ENCODE results near the gene MRM3. TPM values are rescaled to one million over a fixed set of nuclear protein-coding genes. Genes with fewer than 3 reads are reported as not detected.
"Not testable (repeated sequence)": the region's sequence is repeated elsewhere in the genome, so short reads cannot be mapped to it uniquely, and the experiment has no call there.

The MRM3 gene
- total RNA-seq, 1 experiment from 2014 or later = 21.8 TPM

GRCh38 chr17:829614-830013 is 47.5 kb downstream of the MRM3 start:
- not testable (repeated sequence) for DNase-seq, H3K27me3 ChIP-seq, H3K4me3 ChIP-seq, H3K9me3 ChIP-seq
- peaks cover 11% of the 10 kb centered on the region for H3K36me3 ChIP-seq

- Histone ChIP-seq H3K27me3 (no peaks in the 10 kb centered on the region), H3K36me3 (peaks cover 14% of the 10 kb centered on the region), H3K9me3 (no peaks in the 10 kb centered on the region), H3K4me3 (no peak overlapping the region)
- no peak for DNase-seq
Measured at GRCh38 chr17:830381-830780, 48.2 kb downstream of the MRM3 start.

GRCh38 chr17:830950-831349 is 48.8 kb downstream of the MRM3 start:
- no peaks in the 10 kb centered on the region for H3K9me3 ChIP-seq
- no peak overlapping the region for H3K4me3 ChIP-seq
- peaks cover 14% of the 10 kb centered on the region for H3K36me3 ChIP-seq
- DNase-seq = no peak
- H3K27me3 ChIP-seq = no peaks in the 10 kb centered on the region

- no peak for DNase-seq
- Histone ChIP-seq H3K9me3 (no peaks in the 10 kb centered on the region), H3K27me3 (no peaks in the 10 kb centered on the region), H3K36me3 (peaks cover 17% of the 10 kb centered on the region), H3K4me3 (no peak overlapping the region)
Measured at GRCh38 chr17:834136-834535, 52.0 kb downstream of the MRM3 start.

GRCh38 chr17:835263-835662 is 53.1 kb downstream of the MRM3 start:
- Histone ChIP-seq H3K27me3 (no peaks in the 10 kb centered on the region), H3K36me3 (peaks cover 12% of the 10 kb centered on the region), H3K9me3 (no peaks in the 10 kb centered on the region), H3K4me3 (no peak overlapping the region)
- peak; percentile 87 for DNase-seq

GRCh38 chr17:835721-836120 is 53.6 kb downstream of the MRM3 start:
- not testable (repeated sequence) for DNase-seq, H3K9me3 ChIP-seq, H3K4me3 ChIP-seq, H3K27me3 ChIP-seq
- peaks cover 11% of the 10 kb centered on the region for H3K36me3 ChIP-seq

GRCh38 chr17:836151-836550 is 54.0 kb downstream of the MRM3 start:
- peaks cover 11% of the 10 kb centered on the region for H3K36me3 ChIP-seq
- DNase-seq = peak; percentile 82
- H3K4me3 ChIP-seq = no peak overlapping the region
- no peaks in the 10 kb centered on the region for H3K9me3 ChIP-seq
- no peaks in the 10 kb centered on the region for H3K27me3 ChIP-seq

GRCh38 chr17:838486-838885 is 56.3 kb downstream of the MRM3 start:
- H3K4me3 ChIP-seq = no peak overlapping the region
- no peak for DNase-seq
- H3K36me3 ChIP-seq = peaks cover 6% of the 10 kb centered on the region
- no peaks in the 10 kb centered on the region for H3K9me3 ChIP-seq
- no peaks in the 10 kb centered on the region for H3K27me3 ChIP-seq

- Histone ChIP-seq H3K36me3 (peaks cover 3% of the 10 kb centered on the region), H3K4me3 (no peak overlapping the region), H3K27me3 (no peaks in the 10 kb centered on the region), H3K9me3 (no peaks in the 10 kb centered on the region)
- no peak for DNase-seq
Measured at GRCh38 chr17:841313-841712, 59.2 kb downstream of the MRM3 start.

Other genes with a start within 250 kb of the MRM3 start
- 5.1 and 6.9 TPM in 2 replicates for gene VPS53, start 67.5 kb upstream of the MRM3 start, total RNA-seq (2014; rRNA removed; shearing (Covaris generic); ENCODE audit: low replicate concordance)
- 5.7 and 6.7 TPM in 2 replicates for gene TLCD3A, start 49.8 kb upstream of the MRM3 start, total RNA-seq (2014; rRNA removed; shearing (Covaris generic); ENCODE audit: low replicate concordance)
- gene GEMIN4, start 30.1 kb upstream of the MRM3 start, total RNA-seq (2014; rRNA removed; shearing (Covaris generic); ENCODE audit: low replicate concordance) = 14.1 and 21.3 TPM in 2 replicates
- 25.9 and 27.7 TPM in 2 replicates for gene GLOD4, start 73 bp upstream of the MRM3 start, total RNA-seq (2014; rRNA removed; shearing (Covaris generic); ENCODE audit: low replicate concordance)
- 95.7 and 100 TPM in 2 replicates for gene NXN, start 197.4 kb downstream of the MRM3 start, total RNA-seq (2014; rRNA removed; shearing (Covaris generic); ENCODE audit: low replicate concordance)
- 16.0 and 22.8 TPM in 2 replicates for gene TIMM22, start 214.8 kb downstream of the MRM3 start, total RNA-seq (2014; rRNA removed; shearing (Covaris generic); ENCODE audit: low replicate concordance)